Liver (tissue), 9 donors: Measurements from ENCODE around the gene ERC2. TPM values are rescaled to one million over a fixed set of nuclear protein-coding genes. Genes with fewer than 3 reads are reported as not detected.
A peak's percentile ranks its signal among the peaks of the same experiment; 100 is the strongest.

Experiments
- DNase-seq: peaks from one replicate; pipeline ENCODE4 v3.0.0-alpha.2; 2017; ENCODE audit warnings: low spot score
- H3K27ac ChIP-seq, 2 donors: one replicate each; pipeline ENCODE4 v1.7.0; 2013; ENCODE audit warnings: inconsistent platforms in 2 of 2, low read length in 2 of 2, control low read depth in 1 of 2, low read depth in 1 of 2, mild to moderate bottlenecking in 1 of 2
- H3K27me3 ChIP-seq, 4 donors: one replicate each; pipeline versions ENCODE4 v1.6.1 to v1.7.0; 2013; ENCODE audit warnings: low read length in 3 of 4, inconsistent platforms in 1 of 4, mild to moderate bottlenecking in 1 of 4, moderate library complexity in 1 of 4; ENCODE audit not compliant: control insufficient read depth in 4 of 4, insufficient read depth in 4 of 4
- H3K36me3 ChIP-seq, 4 donors: one replicate each; pipeline versions ENCODE4 v1.6.1 to v1.7.0; 2013; ENCODE audit warnings: low read length in 3 of 4, mild to moderate bottlenecking in 3 of 4, low read depth in 1 of 4, moderate library complexity in 1 of 4; ENCODE audit not compliant: control insufficient read depth in 4 of 4, insufficient read depth in 3 of 4
- H3K4me1 ChIP-seq, 4 donors: one replicate each; pipeline versions ENCODE4 v1.6.1 to v1.7.0; 2013; ENCODE audit warnings: low read length in 3 of 4, mild to moderate bottlenecking in 3 of 4, moderate library complexity in 1 of 4; ENCODE audit not compliant: control insufficient read depth in 4 of 4, insufficient read depth in 4 of 4
- H3K4me3 ChIP-seq, 3 donors: one replicate each; pipeline versions ENCODE4 v1.6.1 to v1.7.0; 2013; ENCODE audit warnings: low read length in 3 of 3, control low read depth in 1 of 3, low read depth in 1 of 3, mild to moderate bottlenecking in 1 of 3
- H3K9ac ChIP-seq, 2 donors: one replicate each; pipeline ENCODE4 v1.7.0; 2013; ENCODE audit warnings: low read length in 2 of 2, mild to moderate bottlenecking in 2 of 2, moderate library complexity in 2 of 2, control low read depth in 1 of 2, low read depth in 1 of 2
- H3K9me3 ChIP-seq, 4 donors: one replicate each; pipeline versions ENCODE4 v1.6.1 to v1.7.0; 2013; ENCODE audit warnings: low read length in 3 of 4; ENCODE audit not compliant: control insufficient read depth in 4 of 4
- EGR1 ChIP-seq, 2 donors: IDR thresholded peaks; 2 replicates each; pipeline ENCODE4 v1.6.1; 2016 to 2018; ENCODE audit warnings: antibody characterized with exemption in 2 of 2, low read depth in 2 of 2
- FOXA1 ChIP-seq: IDR thresholded peaks from 2 replicates; pipeline ENCODE4 v1.6.1; 2016; ENCODE audit warnings: antibody characterized with exemption
- FOXA2 ChIP-seq: IDR thresholded peaks from 2 replicates; pipeline ENCODE4 v1.6.1; 2016; ENCODE audit warnings: antibody characterized with exemption
- GABPA ChIP-seq, 2 donors: IDR thresholded peaks in 1 of 2; conservative IDR thresholded peaks in 1 of 2; 2 replicates each; pipeline ENCODE4 v1.6.1; 2016; ENCODE audit warnings: antibody characterized with exemption in 2 of 2, mild to moderate bottlenecking in 1 of 2, moderate library complexity in 1 of 2
- HNF4A ChIP-seq, 2 donors: conservative IDR thresholded peaks; 2 replicates each; pipeline ENCODE4 v1.6.1; 2016; ENCODE audit warnings: antibody characterized with exemption in 2 of 2, mild to moderate bottlenecking in 2 of 2
- HNF4G ChIP-seq: IDR thresholded peaks from 2 replicates; pipeline ENCODE4 v1.6.1; 2016; ENCODE audit warnings: antibody characterized with exemption
- JUND ChIP-seq, 2 donors: IDR thresholded peaks; 2 replicates each; pipeline ENCODE4 v1.6.1; 2016; ENCODE audit warnings: antibody characterized with exemption in 2 of 2
- NR2F2 ChIP-seq: IDR thresholded peaks from 2 replicates; pipeline ENCODE4 v1.6.1; 2016; ENCODE audit warnings: antibody characterized with exemption
- RAD21 ChIP-seq, 2 donors: IDR thresholded peaks; 2 replicates each; pipeline ENCODE4 v1.6.1; 2016; ENCODE audit warnings: antibody characterized with exemption in 2 of 2, mild to moderate bottlenecking in 2 of 2
- RXRA ChIP-seq, 2 donors: IDR thresholded peaks; 2 replicates each; pipeline ENCODE4 v1.6.1; 2017 to 2018; ENCODE audit warnings: antibody characterized with exemption in 2 of 2, mild to moderate bottlenecking in 1 of 2
- SP1 ChIP-seq: IDR thresholded peaks from 2 replicates; pipeline ENCODE4 v1.6.1; 2018; ENCODE audit warnings: antibody characterized with exemption, mild to moderate bottlenecking
- TAF1 ChIP-seq: conservative IDR thresholded peaks from 2 replicates; pipeline ENCODE4 v1.6.1; 2016; ENCODE audit warnings: antibody characterized with exemption, mild to moderate bottlenecking
- YY1 ChIP-seq: IDR thresholded peaks from 2 replicates; pipeline ENCODE4 v1.6.1; 2016; ENCODE audit warnings: antibody characterized with exemption, mild to moderate bottlenecking
- WGBS: extraction: QIAGEN DNeasy Blood & Tissue Kit; methylation state at CpG from one replicate; pipeline ENCODE4 v1.1.7; 2013; 5-methylcytosine and 5-hydroxymethylcytosine counted together
- polyA plus RNA-seq, 2 donors: library from polyadenylated mRNA; stranded (reverse) in 1 of 2; unstranded in 1 of 2; fragments of 200-250 nt in 1 of 2; fragments of >200 nt in 1 of 2; fragmentation: Nextera tagmentation in 1 of 2; extraction: Ambion mirVana in 1 of 2; gene quantifications; one replicate each; pipeline versions ENCODE4 v1.2.1 to v1.2.3, GENCODE V29; 2013 to 2015
- total RNA-seq, 2 donors: library from RNA; depleted of rRNA; stranded (reverse); fragments of >200 nt; gene quantifications; one replicate each; pipeline ENCODE4 v1.2.3, GENCODE V29; 2014
- TF ChIP-seq, protein P1 (sequence below): fragments of 150-350 bp; IDR thresholded peaks from 2 replicates; pipeline ENCODE4 v1.5.1; 2017; ENCODE audit warnings: improper control_type of control experiment, low read depth, low read length; ENCODE audit not compliant: missing input control
- TF ChIP-seq, protein P2 (sequence below): IDR thresholded peaks from 2 replicates; pipeline ENCODE4 v1.6.1; 2016; ENCODE audit warnings: antibody characterized with exemption
- TF ChIP-seq, protein P3 (sequence below): IDR thresholded peaks from 2 replicates; pipeline ENCODE4 v1.6.1; 2016; ENCODE audit warnings: antibody characterized with exemption
- TF ChIP-seq, protein P4 (sequence below): IDR thresholded peaks from 2 replicates; pipeline ENCODE4 v1.6.1; 2016; ENCODE audit warnings: antibody characterized with exemption
- TF ChIP-seq, protein P5 (sequence below): IDR thresholded peaks from 2 replicates; pipeline ENCODE4 v1.6.1; 2016; ENCODE audit warnings: antibody characterized with exemption, mild to moderate bottlenecking
- donor health status: healthy.
- donor health status: healthy.
- donor health status: healthy.
- donor health status: healthy.
- donor health status: healthy.

ERC2 gene
- total and polyA plus RNA-seq, 4 donors = 0.14 to 0.25 TPM; not detected in 2

DNA sequence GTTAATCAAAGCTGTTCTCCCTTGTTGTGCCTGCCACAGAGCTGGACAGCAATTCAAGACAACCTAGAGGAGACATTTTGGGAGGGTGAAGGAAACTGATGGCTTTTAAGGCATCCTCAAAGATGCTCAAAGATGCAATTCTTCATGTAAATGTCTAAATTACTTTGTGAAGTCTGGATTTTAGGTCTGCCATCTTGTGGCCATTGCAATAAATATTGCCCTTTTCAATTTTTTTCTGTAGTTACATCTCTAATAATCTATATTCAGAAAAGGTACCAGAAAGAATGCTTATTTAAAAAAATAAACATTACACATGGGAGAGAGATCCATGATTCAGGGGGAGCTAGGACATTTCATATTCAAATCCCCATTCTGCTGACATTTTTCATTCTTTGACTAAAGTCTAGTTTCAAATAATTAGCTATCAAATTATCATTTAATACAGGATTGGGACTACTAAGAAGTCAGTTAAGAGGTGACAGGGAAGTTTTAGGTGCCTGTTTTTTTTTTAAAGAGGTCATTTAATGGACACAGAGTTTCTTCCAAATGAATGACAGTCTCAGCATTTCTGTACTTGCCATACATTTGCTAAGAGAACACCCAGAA is 721.4 kb downstream of the ERC2 start:
- Histone ChIP-seq H3K27ac (no peak overlapping the region), H3K36me3 (no peaks in the 10 kb centered on the region), H3K9me3 (no peaks in the 10 kb centered on the region), H3K4me3 (no peak overlapping the region), H3K9ac (no peak overlapping the region), H3K4me1 (no peaks in the 10 kb centered on the region), H3K27me3 (peaks cover 0 to 3% (median 0%) of the 10 kb centered on the region in 4 donors)
- no peak for TF ChIP-seq TAF1
- TF ChIP-seq HNF4A (conservative IDR thresholded peaks at IDR 0.05) = no peak
- TF ChIP-seq, protein P1, sequence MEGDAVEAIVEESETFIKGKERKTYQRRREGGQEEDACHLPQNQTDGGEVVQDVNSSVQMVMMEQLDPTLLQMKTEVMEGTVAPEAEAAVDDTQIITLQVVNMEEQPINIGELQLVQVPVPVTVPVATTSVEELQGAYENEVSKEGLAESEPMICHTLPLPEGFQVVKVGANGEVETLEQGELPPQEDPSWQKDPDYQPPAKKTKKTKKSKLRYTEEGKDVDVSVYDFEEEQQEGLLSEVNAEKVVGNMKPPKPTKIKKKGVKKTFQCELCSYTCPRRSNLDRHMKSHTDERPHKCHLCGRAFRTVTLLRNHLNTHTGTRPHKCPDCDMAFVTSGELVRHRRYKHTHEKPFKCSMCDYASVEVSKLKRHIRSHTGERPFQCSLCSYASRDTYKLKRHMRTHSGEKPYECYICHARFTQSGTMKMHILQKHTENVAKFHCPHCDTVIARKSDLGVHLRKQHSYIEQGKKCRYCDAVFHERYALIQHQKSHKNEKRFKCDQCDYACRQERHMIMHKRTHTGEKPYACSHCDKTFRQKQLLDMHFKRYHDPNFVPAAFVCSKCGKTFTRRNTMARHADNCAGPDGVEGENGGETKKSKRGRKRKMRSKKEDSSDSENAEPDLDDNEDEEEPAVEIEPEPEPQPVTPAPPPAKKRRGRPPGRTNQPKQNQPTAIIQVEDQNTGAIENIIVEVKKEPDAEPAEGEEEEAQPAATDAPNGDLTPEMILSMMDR = peak; percentile 29
- TF ChIP-seq GABPA (IDR thresholded peaks at IDR 0.05 in 1 of 2, conservative IDR thresholded peaks at IDR 0.05 in 1 of 2) = no peak
- no peak for TF ChIP-seq NR2F2
- TF ChIP-seq FOXA1 = no peak
- no peak for TF ChIP-seq RXRA (IDR thresholded peaks at IDR 0.05)
- TF ChIP-seq RAD21 (IDR thresholded peaks at IDR 0.05) = peak; percentile 69 to 70
- TF ChIP-seq, protein P2, sequence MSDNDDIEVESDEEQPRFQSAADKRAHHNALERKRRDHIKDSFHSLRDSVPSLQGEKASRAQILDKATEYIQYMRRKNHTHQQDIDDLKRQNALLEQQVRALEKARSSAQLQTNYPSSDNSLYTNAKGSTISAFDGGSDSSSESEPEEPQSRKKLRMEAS = no peak
- DNase-seq = no peak

DNA sequence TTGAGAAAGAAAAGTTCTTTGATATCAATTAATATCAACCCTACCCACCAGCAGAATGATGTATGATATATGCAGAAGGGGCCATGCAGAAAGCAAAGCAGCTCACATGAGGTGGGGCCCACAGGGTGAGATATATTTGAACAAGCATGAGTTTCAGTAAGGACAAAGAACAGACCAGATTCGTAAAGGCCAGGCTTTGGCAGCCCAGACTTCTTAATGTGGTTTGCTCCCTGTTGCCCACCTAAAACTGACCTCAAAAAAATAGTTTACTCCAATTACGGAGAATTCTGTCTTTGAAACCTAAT is 725.5 kb downstream of the ERC2 start:
- no peak overlapping the region for H3K4me3 ChIP-seq
- no peaks in the 10 kb centered on the region for H3K9me3 ChIP-seq
- DNase-seq = no peak
- 87% methylated on average over 2 of the region's 2 CpGs for WGBS
- H3K36me3 ChIP-seq = no peaks in the 10 kb centered on the region
- H3K9ac ChIP-seq = no peak overlapping the region
- H3K27me3 ChIP-seq = no peaks in the 10 kb centered on the region
- no peak overlapping the region for H3K27ac ChIP-seq
- no peaks in the 10 kb centered on the region for H3K4me1 ChIP-seq
- TF ChIP-seq RXRA (IDR thresholded peaks at IDR 0.05) (no peak), HNF4G (no peak), FOXA1 (no peak), SP1 (no peak), EGR1 (IDR thresholded peaks at IDR 0.05; ENCODE audit: low read depth in 2 of 2) (no peak), FOXA2 (no peak), GABPA (IDR thresholded peaks at IDR 0.05 in 1 of 2, conservative IDR thresholded peaks at IDR 0.05 in 1 of 2) (no peak), RAD21 (IDR thresholded peaks at IDR 0.05) (no peak), YY1 (no peak), HNF4A (conservative IDR thresholded peaks at IDR 0.05) (no peak), TAF1 (no peak), NR2F2 (no peak), JUND (IDR thresholded peaks at IDR 0.05) (no peak)
- TF ChIP-seq, protein P3, sequence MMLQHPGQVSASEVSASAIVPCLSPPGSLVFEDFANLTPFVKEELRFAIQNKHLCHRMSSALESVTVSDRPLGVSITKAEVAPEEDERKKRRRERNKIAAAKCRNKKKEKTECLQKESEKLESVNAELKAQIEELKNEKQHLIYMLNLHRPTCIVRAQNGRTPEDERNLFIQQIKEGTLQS = no peak
- TF ChIP-seq, protein P4, sequence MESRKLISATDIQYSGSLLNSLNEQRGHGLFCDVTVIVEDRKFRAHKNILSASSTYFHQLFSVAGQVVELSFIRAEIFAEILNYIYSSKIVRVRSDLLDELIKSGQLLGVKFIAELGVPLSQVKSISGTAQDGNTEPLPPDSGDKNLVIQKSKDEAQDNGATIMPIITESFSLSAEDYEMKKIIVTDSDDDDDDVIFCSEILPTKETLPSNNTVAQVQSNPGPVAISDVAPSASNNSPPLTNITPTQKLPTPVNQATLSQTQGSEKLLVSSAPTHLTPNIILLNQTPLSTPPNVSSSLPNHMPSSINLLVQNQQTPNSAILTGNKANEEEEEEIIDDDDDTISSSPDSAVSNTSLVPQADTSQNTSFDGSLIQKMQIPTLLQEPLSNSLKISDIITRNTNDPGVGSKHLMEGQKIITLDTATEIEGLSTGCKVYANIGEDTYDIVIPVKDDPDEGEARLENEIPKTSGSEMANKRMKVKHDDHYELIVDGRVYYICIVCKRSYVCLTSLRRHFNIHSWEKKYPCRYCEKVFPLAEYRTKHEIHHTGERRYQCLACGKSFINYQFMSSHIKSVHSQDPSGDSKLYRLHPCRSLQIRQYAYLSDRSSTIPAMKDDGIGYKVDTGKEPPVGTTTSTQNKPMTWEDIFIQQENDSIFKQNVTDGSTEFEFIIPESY = no peak
- TF ChIP-seq, protein P5, sequence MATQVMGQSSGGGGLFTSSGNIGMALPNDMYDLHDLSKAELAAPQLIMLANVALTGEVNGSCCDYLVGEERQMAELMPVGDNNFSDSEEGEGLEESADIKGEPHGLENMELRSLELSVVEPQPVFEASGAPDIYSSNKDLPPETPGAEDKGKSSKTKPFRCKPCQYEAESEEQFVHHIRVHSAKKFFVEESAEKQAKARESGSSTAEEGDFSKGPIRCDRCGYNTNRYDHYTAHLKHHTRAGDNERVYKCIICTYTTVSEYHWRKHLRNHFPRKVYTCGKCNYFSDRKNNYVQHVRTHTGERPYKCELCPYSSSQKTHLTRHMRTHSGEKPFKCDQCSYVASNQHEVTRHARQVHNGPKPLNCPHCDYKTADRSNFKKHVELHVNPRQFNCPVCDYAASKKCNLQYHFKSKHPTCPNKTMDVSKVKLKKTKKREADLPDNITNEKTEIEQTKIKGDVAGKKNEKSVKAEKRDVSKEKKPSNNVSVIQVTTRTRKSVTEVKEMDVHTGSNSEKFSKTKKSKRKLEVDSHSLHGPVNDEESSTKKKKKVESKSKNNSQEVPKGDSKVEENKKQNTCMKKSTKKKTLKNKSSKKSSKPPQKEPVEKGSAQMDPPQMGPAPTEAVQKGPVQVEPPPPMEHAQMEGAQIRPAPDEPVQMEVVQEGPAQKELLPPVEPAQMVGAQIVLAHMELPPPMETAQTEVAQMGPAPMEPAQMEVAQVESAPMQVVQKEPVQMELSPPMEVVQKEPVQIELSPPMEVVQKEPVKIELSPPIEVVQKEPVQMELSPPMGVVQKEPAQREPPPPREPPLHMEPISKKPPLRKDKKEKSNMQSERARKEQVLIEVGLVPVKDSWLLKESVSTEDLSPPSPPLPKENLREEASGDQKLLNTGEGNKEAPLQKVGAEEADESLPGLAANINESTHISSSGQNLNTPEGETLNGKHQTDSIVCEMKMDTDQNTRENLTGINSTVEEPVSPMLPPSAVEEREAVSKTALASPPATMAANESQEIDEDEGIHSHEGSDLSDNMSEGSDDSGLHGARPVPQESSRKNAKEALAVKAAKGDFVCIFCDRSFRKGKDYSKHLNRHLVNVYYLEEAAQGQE = no peak
- TF ChIP-seq, protein P2 = no peak
- TF ChIP-seq, protein P1 = no peak
